ENCODE measurements around the gene AVPR2. TPM values are rescaled to one million over a fixed set of nuclear protein-coding genes. Genes with fewer than 3 reads are reported as not detected.
A peak's percentile ranks its signal among the peaks of the same experiment; 100 is the strongest.

Gene AVPR2
- total RNA-seq, 1 experiment from 2014 or later, result 10.6 TPM

DNA sequence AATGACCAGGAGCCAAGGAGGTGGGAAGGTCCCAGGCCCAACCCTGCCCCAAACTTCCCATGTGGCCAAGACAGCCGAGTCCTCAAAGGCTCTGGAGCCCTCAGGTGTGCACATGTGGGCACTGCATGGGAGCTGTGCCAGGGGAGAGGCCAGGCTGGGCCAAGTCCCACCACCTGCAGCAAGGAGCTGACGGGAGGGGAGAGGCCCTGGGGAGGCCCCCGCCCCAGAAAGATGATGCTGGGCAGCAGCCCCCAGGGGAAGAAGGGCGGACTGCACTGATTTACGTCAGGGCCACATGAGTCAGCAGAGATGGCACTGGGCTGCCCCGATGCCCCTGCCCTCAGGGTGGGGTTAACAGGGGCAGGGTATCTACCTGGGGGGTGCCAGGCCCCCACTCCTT is 19.9 kb upstream of the AVPR2 start:
- Histone ChIP-seq H3K27ac (ENCODE audit: low read length) (peak overlapping the region; percentile 89), H3K4me3 (ENCODE audit: low read depth in 2 of 2, low read length in 2 of 2) (peak overlapping the region; percentile 62 to 74), H3K4me1 (ENCODE audit: control insufficient read depth, insufficient read depth, low read length) (peaks cover 72% of the 10 kb centered on the region), H3K9me3 (ENCODE audit: control insufficient read depth, insufficient read depth, low read depth, low read length) (no peaks in the 10 kb centered on the region), H3K27me3 (ENCODE audit: control insufficient read depth, insufficient read depth, low read length) (no peaks in the 10 kb centered on the region), H3K36me3 (ENCODE audit: control insufficient read depth, insufficient read depth, low read length) (no peaks in the 10 kb centered on the region)
- no TSS peak for BruUV-seq (replicated peaks)
- ATAC-seq (peak; percentile 37), DNase-seq (ENCODE audit: low read depth, low spot score) (no peak)
- in situ Hi-C loops (cut with HindIII; ENCODE audit: low pct_unique_long_range_greater_than_20kb, low sequenced_read_pairs), result no loop called here
- TF ChIP-seq, protein P1, sequence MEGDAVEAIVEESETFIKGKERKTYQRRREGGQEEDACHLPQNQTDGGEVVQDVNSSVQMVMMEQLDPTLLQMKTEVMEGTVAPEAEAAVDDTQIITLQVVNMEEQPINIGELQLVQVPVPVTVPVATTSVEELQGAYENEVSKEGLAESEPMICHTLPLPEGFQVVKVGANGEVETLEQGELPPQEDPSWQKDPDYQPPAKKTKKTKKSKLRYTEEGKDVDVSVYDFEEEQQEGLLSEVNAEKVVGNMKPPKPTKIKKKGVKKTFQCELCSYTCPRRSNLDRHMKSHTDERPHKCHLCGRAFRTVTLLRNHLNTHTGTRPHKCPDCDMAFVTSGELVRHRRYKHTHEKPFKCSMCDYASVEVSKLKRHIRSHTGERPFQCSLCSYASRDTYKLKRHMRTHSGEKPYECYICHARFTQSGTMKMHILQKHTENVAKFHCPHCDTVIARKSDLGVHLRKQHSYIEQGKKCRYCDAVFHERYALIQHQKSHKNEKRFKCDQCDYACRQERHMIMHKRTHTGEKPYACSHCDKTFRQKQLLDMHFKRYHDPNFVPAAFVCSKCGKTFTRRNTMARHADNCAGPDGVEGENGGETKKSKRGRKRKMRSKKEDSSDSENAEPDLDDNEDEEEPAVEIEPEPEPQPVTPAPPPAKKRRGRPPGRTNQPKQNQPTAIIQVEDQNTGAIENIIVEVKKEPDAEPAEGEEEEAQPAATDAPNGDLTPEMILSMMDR (IDR thresholded peaks at IDR 0.05), result no peak
- TF ChIP-seq POLR2AphosphoS5 (IDR thresholded peaks at IDR 0.05; ENCODE audit: low read depth, low read length), result peak; percentile 51; the same call in 1 of the 2 replicates
- POLR2A ChIA-PET, result no interaction called here
- CTCF ChIA-PET, result interaction anchor here (0.6 kb wide), 1 partner anchor 79 kb away, joined by 4 read pairs; no protein-coding TSS in a partner anchor
- intact Hi-C loops (cut with micrococcal nuclease; ENCODE audit: unreplicated experiment), result loop anchor here (10.0 kb wide), 2 partner anchors 80 to 120 kb away; partner anchors contain the start of gene PLXNB3

DNA sequence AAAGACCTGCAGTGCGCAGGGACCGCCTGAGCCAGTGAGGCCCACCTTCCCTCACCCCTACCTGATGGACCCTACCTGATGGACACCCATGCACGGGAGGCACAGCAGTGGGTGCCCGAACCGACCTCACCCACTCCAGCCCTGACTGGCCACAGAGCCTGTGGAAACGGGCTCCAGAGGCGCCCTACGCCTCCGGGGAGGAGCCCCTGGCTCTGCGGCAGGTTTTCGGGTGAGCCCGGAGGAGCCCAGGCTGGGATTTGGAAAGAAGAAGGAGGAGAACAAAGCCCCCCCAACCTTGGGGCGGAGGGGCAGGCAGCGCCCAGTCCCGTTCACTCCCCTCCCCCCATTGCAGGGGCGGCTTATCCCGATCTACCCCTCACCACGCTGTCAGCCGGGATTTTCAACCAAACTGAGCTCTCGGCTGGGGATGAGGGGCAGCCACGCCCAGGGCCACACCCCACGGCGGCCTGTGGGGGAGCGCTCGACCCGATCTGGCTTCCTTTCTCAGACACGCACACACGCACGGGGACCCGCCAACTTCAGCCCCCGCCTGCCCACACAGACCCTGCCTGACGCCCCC is 19.2 kb upstream of the AVPR2 start:
- no TSS peak for BruUV-seq (replicated peaks)

More for the DNA sequence above, 19.2 kb upstream of the AVPR2 start:
- peak overlapping the region; percentile 62 to 74 for H3K4me3 ChIP-seq (ENCODE audit: low read depth in 2 of 2, low read length in 2 of 2)
- H3K27ac ChIP-seq (ENCODE audit: low read length), result peak overlapping the region; percentile 89
- no peaks in the 10 kb centered on the region for H3K27me3 ChIP-seq (ENCODE audit: control insufficient read depth, insufficient read depth, low read length)
- H3K9me3 ChIP-seq (ENCODE audit: control insufficient read depth, insufficient read depth, low read depth, low read length), result no peaks in the 10 kb centered on the region
- CTCF ChIA-PET, result interaction anchor here (0.6 kb wide), 1 partner anchor 80 kb away, joined by 4 read pairs; no protein-coding TSS in a partner anchor
- in situ Hi-C loops (cut with HindIII; ENCODE audit: low pct_unique_long_range_greater_than_20kb, low sequenced_read_pairs) (no loop called here), intact Hi-C loops (cut with micrococcal nuclease; ENCODE audit: unreplicated experiment) (loop anchor here (10.0 kb wide), 2 partner anchors 80 to 120 kb away; partner anchors contain the start of gene PLXNB3)
- peak; percentile 43 for ATAC-seq
- TF ChIP-seq, protein P2, sequence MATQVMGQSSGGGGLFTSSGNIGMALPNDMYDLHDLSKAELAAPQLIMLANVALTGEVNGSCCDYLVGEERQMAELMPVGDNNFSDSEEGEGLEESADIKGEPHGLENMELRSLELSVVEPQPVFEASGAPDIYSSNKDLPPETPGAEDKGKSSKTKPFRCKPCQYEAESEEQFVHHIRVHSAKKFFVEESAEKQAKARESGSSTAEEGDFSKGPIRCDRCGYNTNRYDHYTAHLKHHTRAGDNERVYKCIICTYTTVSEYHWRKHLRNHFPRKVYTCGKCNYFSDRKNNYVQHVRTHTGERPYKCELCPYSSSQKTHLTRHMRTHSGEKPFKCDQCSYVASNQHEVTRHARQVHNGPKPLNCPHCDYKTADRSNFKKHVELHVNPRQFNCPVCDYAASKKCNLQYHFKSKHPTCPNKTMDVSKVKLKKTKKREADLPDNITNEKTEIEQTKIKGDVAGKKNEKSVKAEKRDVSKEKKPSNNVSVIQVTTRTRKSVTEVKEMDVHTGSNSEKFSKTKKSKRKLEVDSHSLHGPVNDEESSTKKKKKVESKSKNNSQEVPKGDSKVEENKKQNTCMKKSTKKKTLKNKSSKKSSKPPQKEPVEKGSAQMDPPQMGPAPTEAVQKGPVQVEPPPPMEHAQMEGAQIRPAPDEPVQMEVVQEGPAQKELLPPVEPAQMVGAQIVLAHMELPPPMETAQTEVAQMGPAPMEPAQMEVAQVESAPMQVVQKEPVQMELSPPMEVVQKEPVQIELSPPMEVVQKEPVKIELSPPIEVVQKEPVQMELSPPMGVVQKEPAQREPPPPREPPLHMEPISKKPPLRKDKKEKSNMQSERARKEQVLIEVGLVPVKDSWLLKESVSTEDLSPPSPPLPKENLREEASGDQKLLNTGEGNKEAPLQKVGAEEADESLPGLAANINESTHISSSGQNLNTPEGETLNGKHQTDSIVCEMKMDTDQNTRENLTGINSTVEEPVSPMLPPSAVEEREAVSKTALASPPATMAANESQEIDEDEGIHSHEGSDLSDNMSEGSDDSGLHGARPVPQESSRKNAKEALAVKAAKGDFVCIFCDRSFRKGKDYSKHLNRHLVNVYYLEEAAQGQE (IDR thresholded peaks at IDR 0.05; ENCODE audit: insufficient read depth in 1 of 2, low read depth in 2 of 2, low read length in 1 of 2), result no peak
- TF ChIP-seq TCF7L2 (IDR thresholded peaks at IDR 0.05; ENCODE audit: low read depth, low read length) (no peak), SIN3A (IDR thresholded peaks at IDR 0.05; ENCODE audit: borderline replicate concordance, insufficient read depth, low read depth, low read length) (no peak), POLR2AphosphoS5 (IDR thresholded peaks at IDR 0.05; ENCODE audit: low read depth, low read length) (no peak; the same call in 1 of the 2 replicates)
- TF ChIP-seq, protein P1 (IDR thresholded peaks at IDR 0.05), result no peak
- H3K4me1 ChIP-seq (ENCODE audit: control insufficient read depth, insufficient read depth, low read length), result peaks cover 67% of the 10 kb centered on the region
- DNase-seq (ENCODE audit: low read depth, low spot score), result no peak
- no peaks in the 10 kb centered on the region for H3K36me3 ChIP-seq (ENCODE audit: control insufficient read depth, insufficient read depth, low read length)
- POLR2A ChIA-PET, result interaction anchor here (0.6 kb wide), 1 partner anchor 24 kb away, joined by 3 read pairs; no protein-coding TSS in a partner anchor
